ENCODE measurements around the gene COL20A1. TPM values are rescaled to one million over a fixed set of nuclear protein-coding genes. Genes with fewer than 3 reads are reported as not detected.

COL20A1 gene
- total and polyA plus RNA-seq, 2 of the 13 experiments (the other 11 are each of a cell fraction or from before 2014, with no cell fraction given): not detected

DNA sequence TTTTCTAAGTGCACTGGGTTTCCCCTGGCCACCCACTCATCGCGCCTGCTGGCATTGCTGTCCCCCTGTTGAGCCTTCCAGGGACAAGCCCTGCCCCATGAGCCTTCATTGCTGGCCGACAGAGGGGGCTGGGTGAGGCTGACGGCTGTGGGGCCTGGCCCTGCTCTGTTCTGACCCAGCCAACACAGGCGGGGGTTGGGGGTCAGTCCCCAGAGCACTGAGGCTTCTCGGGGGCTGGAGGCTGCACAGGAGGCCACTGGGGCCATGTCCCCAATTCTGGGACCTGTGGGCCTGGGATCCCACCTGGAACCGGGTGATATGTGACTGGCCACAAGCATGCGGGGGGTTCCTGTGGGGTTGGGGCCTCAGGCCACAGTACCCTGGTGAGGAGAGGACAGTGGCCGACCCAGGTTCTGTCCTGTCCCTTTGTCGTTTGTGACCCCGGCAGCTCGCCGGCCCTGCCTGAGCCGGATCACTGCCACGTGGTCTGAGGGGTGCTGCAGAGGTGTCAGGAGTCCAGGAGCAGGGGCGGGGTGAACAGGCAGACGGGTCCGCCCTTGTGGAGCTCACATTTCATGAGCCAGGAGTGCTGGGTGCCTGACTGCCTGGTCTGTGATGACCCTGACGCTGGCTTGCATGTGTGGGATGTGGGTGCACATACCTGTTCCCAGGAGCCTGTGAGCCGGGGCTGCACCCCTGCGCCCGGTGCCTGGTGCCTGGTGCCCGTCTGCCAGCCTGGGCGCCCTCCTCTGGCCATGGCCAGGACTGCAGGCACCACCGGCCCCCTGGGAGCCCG lies 2.1 kb upstream of the COL20A1 start (continued):
- TF ChIP-seq AKNA (CRISPR knock-in tag; IDR thresholded peaks at IDR 0.05; ENCODE audit: borderline replicate concordance): no peak
- TF ChIP-seq, protein P1, sequence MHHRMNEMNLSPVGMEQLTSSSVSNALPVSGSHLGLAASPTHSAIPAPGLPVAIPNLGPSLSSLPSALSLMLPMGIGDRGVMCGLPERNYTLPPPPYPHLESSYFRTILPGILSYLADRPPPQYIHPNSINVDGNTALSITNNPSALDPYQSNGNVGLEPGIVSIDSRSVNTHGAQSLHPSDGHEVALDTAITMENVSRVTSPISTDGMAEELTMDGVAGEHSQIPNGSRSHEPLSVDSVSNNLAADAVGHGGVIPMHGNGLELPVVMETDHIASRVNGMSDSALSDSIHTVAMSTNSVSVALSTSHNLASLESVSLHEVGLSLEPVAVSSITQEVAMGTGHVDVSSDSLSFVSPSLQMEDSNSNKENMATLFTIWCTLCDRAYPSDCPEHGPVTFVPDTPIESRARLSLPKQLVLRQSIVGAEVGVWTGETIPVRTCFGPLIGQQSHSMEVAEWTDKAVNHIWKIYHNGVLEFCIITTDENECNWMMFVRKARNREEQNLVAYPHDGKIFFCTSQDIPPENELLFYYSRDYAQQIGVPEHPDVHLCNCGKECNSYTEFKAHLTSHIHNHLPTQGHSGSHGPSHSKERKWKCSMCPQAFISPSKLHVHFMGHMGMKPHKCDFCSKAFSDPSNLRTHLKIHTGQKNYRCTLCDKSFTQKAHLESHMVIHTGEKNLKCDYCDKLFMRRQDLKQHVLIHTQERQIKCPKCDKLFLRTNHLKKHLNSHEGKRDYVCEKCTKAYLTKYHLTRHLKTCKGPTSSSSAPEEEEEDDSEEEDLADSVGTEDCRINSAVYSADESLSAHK (CRISPR knock-in tag; IDR thresholded peaks at IDR 0.05; ENCODE audit: borderline replicate concordance): no peak
- TF ChIP-seq ZFP36L1 (CRISPR knock-in tag; IDR thresholded peaks at IDR 0.05): no peak
- no peak for TF ChIP-seq FOXM1 (CRISPR knock-in tag; IDR thresholded peaks at IDR 0.05)
- TF ChIP-seq ZNF749 (CRISPR knock-in tag; IDR thresholded peaks at IDR 0.05; ENCODE audit: borderline replicate concordance): peak; percentile 42; the same call in 1 of the 2 replicates
- TF ChIP-seq RBFOX2 (IDR thresholded peaks at IDR 0.05; ENCODE audit: low read depth, low read length): peak; percentile 33; the same call in 1 of the 2 replicates
- peak; percentile 39; the same call in 1 of the 2 replicates for TF ChIP-seq TFDP2 (CRISPR knock-in tag; IDR thresholded peaks at IDR 0.05)
- no peak for TF ChIP-seq BCLAF1 (IDR thresholded peaks at IDR 0.05)
- TF ChIP-seq EED (CRISPR knock-in tag; IDR thresholded peaks at IDR 0.05): peak; percentile 73; the same call in 1 of the 2 replicates
- no peak for TF ChIP-seq ZNF101 (CRISPR knock-in tag; IDR thresholded peaks at IDR 0.05; ENCODE audit: borderline replicate concordance, low read depth)
- no peak for TF ChIP-seq HOXD1 (CRISPR knock-in tag; IDR thresholded peaks at IDR 0.05)
- TF ChIP-seq RORA (CRISPR knock-in tag; IDR thresholded peaks at IDR 0.05): no peak
- peak; percentile 54; the same call in 1 of the 2 replicates for TF ChIP-seq HIVEP1 (CRISPR knock-in tag; IDR thresholded peaks at IDR 0.05)
- TF ChIP-seq ZNF275 (CRISPR knock-in tag; IDR thresholded peaks at IDR 0.05; ENCODE audit: borderline replicate concordance): 0 out of 2 replicates have a peak, but pooled peaks have one; percentile 51
